HepG2 (cell line): ENCODE data around the gene NPHP4. TPM values are rescaled to one million over a fixed set of nuclear protein-coding genes. Genes with fewer than 3 reads are reported as not detected.
A peak's percentile ranks its signal among the peaks of the same experiment; 100 is the strongest.

Experiments
- ATF7-NPFF ChIP-seq: sonication (generic); formaldehyde crosslinking; IDR thresholded peaks from 2 replicates; pipeline ENCODE4 v1.8.1; 2023; ENCODE audit warnings: mild to moderate bottlenecking, low read depth, missing genetic modification reagents, moderate library complexity
- CEBPZ ChIP-seq: IDR thresholded peaks from 2 replicates; pipeline ENCODE4 v1.6.1; 2012; ENCODE audit warnings: low read length, improper control_type of control experiment
- FOXA3 ChIP-seq: IDR thresholded peaks from 2 replicates; pipeline ENCODE4 v1.6.1; 2016; ENCODE audit warnings: missing genetic modification reagents, missing compliant biosample characterization
- FOXO4 ChIP-seq: sonication (generic); formaldehyde crosslinking; conservative IDR thresholded peaks from 2 replicates; pipeline ENCODE4 v1.8.1; 2023; ENCODE audit warnings: missing genetic modification reagents
- KDM6A ChIP-seq: IDR thresholded peaks from 2 replicates; pipeline ENCODE4 v1.6.1; 2016; ENCODE audit warnings: low read depth
- PBX3 ChIP-seq: sonication (generic); formaldehyde crosslinking; IDR thresholded peaks from 2 replicates; pipeline ENCODE4 v1.8.1; 2023; ENCODE audit warnings: missing genetic modification reagents, inconsistent platforms, borderline replicate concordance
- SRSF9 ChIP-seq: fragments of 200-400 bp; formaldehyde crosslinking; IDR thresholded peaks from 2 replicates; pipeline ENCODE4 v1.6.1; 2018; ENCODE audit warnings: borderline replicate concordance, mild to moderate bottlenecking, low read depth, low read length; ENCODE audit not compliant: insufficient read depth, poor library complexity, severe bottlenecking
- ZBTB21 ChIP-seq: sonication (generic); formaldehyde crosslinking; IDR thresholded peaks from 2 replicates; pipeline ENCODE4 v1.4.0; 2020; ENCODE audit warnings: missing genetic modification reagents
- ZBTB43 ChIP-seq: sonication (generic); formaldehyde crosslinking; conservative IDR thresholded peaks from 2 replicates; pipeline ENCODE4 v1.4.0; 2020; ENCODE audit warnings: missing genetic modification reagents
- ZNF160 ChIP-seq: sonication (generic); formaldehyde crosslinking; IDR thresholded peaks from 2 replicates; pipeline ENCODE4 v1.8.0; 2022; ENCODE audit warnings: mild to moderate bottlenecking, inconsistent platforms, missing genetic modification reagents
- ZNF180 ChIP-seq: sonication (generic); formaldehyde crosslinking; IDR thresholded peaks from 2 replicates; pipeline ENCODE4 v1.4.0; 2020; ENCODE audit warnings: low read depth, missing genetic modification reagents, borderline replicate concordance
- ZNF3 ChIP-seq: IDR thresholded peaks from 2 replicates; pipeline ENCODE4 v1.7.0; 2017; ENCODE audit warnings: inconsistent platforms
- ZNF335 ChIP-seq: sonication (generic); formaldehyde crosslinking; IDR thresholded peaks from 2 replicates; pipeline ENCODE4 v1.4.0; 2020; ENCODE audit warnings: missing genetic modification reagents
- ZNF382 ChIP-seq: sonication (generic); formaldehyde crosslinking; IDR thresholded peaks from 2 replicates; pipeline ENCODE4 v1.5.0; 2020; ENCODE audit warnings: missing genetic modification reagents, mild to moderate bottlenecking, borderline replicate concordance
- ZNF414 ChIP-seq: sonication (generic); formaldehyde crosslinking; IDR thresholded peaks from 2 replicates; pipeline ENCODE4 v1.5.0; 2020; ENCODE audit warnings: missing genetic modification reagents
- ZNF446 ChIP-seq: sonication (generic); formaldehyde crosslinking; IDR thresholded peaks from 2 replicates; pipeline ENCODE4 v1.5.0; 2020; ENCODE audit warnings: mild to moderate bottlenecking, missing genetic modification reagents
- ZNF746 ChIP-seq: sonication (generic); formaldehyde crosslinking; IDR thresholded peaks from 2 replicates; pipeline ENCODE4 v1.8.0; 2022; ENCODE audit warnings: mild to moderate bottlenecking, missing genetic modification reagents
- polyA plus RNA-seq, 8 experiments: library from polyadenylated mRNA; depleted of rRNA in 3 of 8; stranded (reverse) in 7 of 8; unstranded in 1 of 8; fragments of >200 nt; fragmentation: Illumina TruSeq in 4 of 8; extraction: Trizol in 4 of 8; gene quantifications; 2 replicates each; pipeline versions ENCODE4 v1.2.1 to v1.2.3, GENCODE V29; 2011 to 2016; ENCODE audit warnings: low read depth in 4 of 8, missing spikeins in 1 of 8, mixed read lengths in 1 of 8; ENCODE audit not compliant: insufficient read depth in 1 of 8
- total RNA-seq, 5 experiments: library from RNA; depleted of rRNA; stranded (reverse); fragments of >200 nt; fragmentation: Illumina TruSeq; extraction: Trizol; gene quantifications; 2 replicates each; pipeline ENCODE4 v1.2.3, GENCODE V29; 2016; ENCODE audit warnings: low read depth in 1 of 5

Gene NPHP4
- total and polyA plus RNA-seq, 2 of the 13 experiments (the other 11 are each of a cell fraction or from before 2014, with no cell fraction given) = 4.4 to 6.8 TPM

GRCh38 chr1:6026095-6026809 is 34.0 kb upstream of the NPHP4 start (continued):
- TF ChIP-seq ZNF180 (CRISPR knock-in tag) (peak; percentile 43; the same call in 1 of the 2 replicates), CEBPZ (no peak), ATF7-NPFF (peak; percentile 69; the same call in 1 of the 2 replicates), ZNF446 (no peak), FOXO4 (CRISPR knock-in tag) (no peak), ZNF746 (CRISPR knock-in tag) (no peak; the same call in 1 of the 2 replicates), ZBTB43 (CRISPR knock-in tag) (peak; percentile 83), ZNF335 (CRISPR knock-in tag) (peak; percentile 66; the same call in 1 of the 2 replicates), ZNF414 (CRISPR knock-in tag) (no peak), SRSF9 (no peak), ZBTB21 (CRISPR knock-in tag) (no peak), ZNF382 (CRISPR knock-in tag) (no peak), KDM6A (no peak), FOXA3 (peak; percentile 48), PBX3 (CRISPR knock-in tag) (no peak), ZNF160 (CRISPR knock-in tag) (no peak), ZNF3 (no peak)
